A549 (cell line): Measurements from ENCODE around the gene FBXL13. TPM values are rescaled to one million over a fixed set of nuclear protein-coding genes. Genes with fewer than 3 reads are reported as not detected.

Source experiments
- ATAC-seq, 2 experiments: fragments of 200-7000 bp in 1 of 2; fragments of >200 bp in 1 of 2; cut with Nextera tagmentation in 1 of 2; cut with Tn5 transposase in 1 of 2; 3 replicates each; pipeline versions ENCODE4 v1.8.0 to v1.9.1; 2018 to 2020; ENCODE audit warnings: mild to moderate bottlenecking in 1 of 2, moderate library complexity in 1 of 2
- CTCF ChIA-PET: fragments of 300-600 bp; sonication (Branson Sonifier 250); formaldehyde crosslinking; extraction: SDS; loops from one replicate; lab custom pipeline; 2021; ENCODE audit warnings: antibody characterized with exemption, inconsistent platforms; lab: Yijun Ruan, JAX
- POLR2A ChIA-PET: fragments of 350-600 bp; formaldehyde crosslinking; extraction: SDS; loops from one replicate; lab custom pipeline; 2021; ENCODE audit warnings: antibody characterized with exemption, inconsistent platforms; lab: Yijun Ruan, JAX
- DNase-seq, 2 experiments: peaks; one replicate each; pipeline versions ENCODE4 v3.0.0 to v3.0.0-alpha.2; 2011 to 2016; ENCODE audit warnings: low read depth in 1 of 2, low spot score in 1 of 2
- FAIRE-seq: peaks from 2 replicates; lab custom pipeline; 2011; peaks lifted over from hg19 to GRCh38; lab: Jason Lieb, UNC
- H3K27ac ChIP-seq, 2 experiments: fragments of >200 bp; sonication (Bioruptor Twin); formaldehyde crosslinking; 3 replicates each; pipeline ENCODE4 v1.5.1; 2016 to 2017
- H3K4me1 ChIP-seq: fragments of >200 bp; sonication (Bioruptor Twin); formaldehyde crosslinking; 3 replicates; pipeline ENCODE4 v1.6.1; 2016
- H3K4me2 ChIP-seq: fragments of >200 bp; sonication (Bioruptor Twin); formaldehyde crosslinking; 3 replicates; pipeline ENCODE4 v1.6.1; 2016
- H3K4me3 ChIP-seq: fragments of >200 bp; sonication (Bioruptor Twin); formaldehyde crosslinking; 3 replicates; pipeline ENCODE4 v1.5.1; 2016
- H3K9me3 ChIP-seq: fragments of >200 bp; sonication (Bioruptor Twin); formaldehyde crosslinking; 3 replicates; pipeline ENCODE4 v1.6.1; 2016
- CEBPB ChIP-seq, 2 experiments: fragments of >200 bp in 1 of 2; sonication (Bioruptor Twin) in 1 of 2; formaldehyde crosslinking in 1 of 2; IDR thresholded peaks; 2 replicates each; pipeline ENCODE4 v1.6.1; 2012 to 2016
- EHF ChIP-seq: fragments of 250-450 bp; sonication (Bioruptor Pico); IDR thresholded peaks from 2 replicates; pipeline ENCODE4 v1.5.0; 2020; ENCODE audit warnings: mild to moderate bottlenecking
- ESRRA ChIP-seq: fragments of 150-350 bp; IDR thresholded peaks from 2 replicates; pipeline ENCODE4 v1.6.1; 2014; ENCODE audit warnings: mild to moderate bottlenecking, low read length, borderline replicate concordance
- FOSL2 ChIP-seq, 2 experiments: fragments of 450-650 bp in 1 of 2; fragments of >200 bp in 1 of 2; sonication (Bioruptor Twin) in 1 of 2; formaldehyde crosslinking; IDR thresholded peaks; 2 replicates each; pipeline versions ENCODE4 v1.5.0 to v1.6.1; 2016 to 2020; ENCODE audit warnings: mild to moderate bottlenecking in 1 of 2, moderate library complexity in 1 of 2
- GATA3 ChIP-seq: IDR thresholded peaks from 2 replicates; pipeline ENCODE4 v1.6.1; 2012; ENCODE audit warnings: borderline replicate concordance
- HDAC2 ChIP-seq: fragments of 200-600 bp; sonication (generic); IDR thresholded peaks from 2 replicates; pipeline ENCODE4 v1.6.1; 2016
- HEYL ChIP-seq: fragments of 250-450 bp; sonication (Bioruptor Pico); IDR thresholded peaks from 2 replicates; pipeline ENCODE4 v1.8.0; 2021; ENCODE audit warnings: mild to moderate bottlenecking, moderate library complexity
- HOXB13 ChIP-seq: fragments of 250-450 bp; sonication (Bioruptor Pico); IDR thresholded peaks from 2 replicates; pipeline ENCODE4 v1.5.0; 2020; ENCODE audit warnings: low read depth, mild to moderate bottlenecking, moderate library complexity
- HOXB5 ChIP-seq: fragments of 250-450 bp; sonication (Bioruptor Pico); IDR thresholded peaks from 2 replicates; pipeline ENCODE4 v1.5.0; 2020; ENCODE audit warnings: mild to moderate bottlenecking, moderate library complexity
- JUNB ChIP-seq: fragments of >200 bp; sonication (Bioruptor Twin); formaldehyde crosslinking; IDR thresholded peaks from 2 replicates; pipeline ENCODE4 v1.6.1; 2016
- KDM5A ChIP-seq: fragments of 200-600 bp; sonication (generic); IDR thresholded peaks from 2 replicates; pipeline ENCODE4 v1.6.1; 2016; ENCODE audit warnings: antibody characterized with exemption, mild to moderate bottlenecking
- SMC3 ChIP-seq: fragments of >200 bp; sonication (Bioruptor Twin); formaldehyde crosslinking; IDR thresholded peaks from 3 replicates; pipeline ENCODE4 v1.6.1; 2018; ENCODE audit warnings: inconsistent platforms
- TP53 ChIP-seq: fragments of 250-450 bp; sonication (Bioruptor Pico); IDR thresholded peaks from 2 replicates; pipeline ENCODE4 v1.5.0; 2021; ENCODE audit warnings: mild to moderate bottlenecking, moderate library complexity
- WGBS: methylation state at CpG from one replicate; pipeline ENCODE4 v1.1.6; 2017; ENCODE audit errors: missing lambda C conversion rate; 5-methylcytosine and 5-hydroxymethylcytosine counted together
- polyA plus RNA-seq, 4 experiments: library from polyadenylated mRNA; depleted of rRNA in 3 of 4; stranded (reverse); fragments of >200 nt; fragmentation: RNase III in 1 of 4; extraction: RNeasy Plus Mini Kit Qiagen cat#74134 plus additional on column Dnase treatment in 1 of 4; gene quantifications; 2 replicates in 3 of 4; 3 replicates in 1 of 4; pipeline ENCODE4 v1.2.3, GENCODE V29; 2011 to 2017
- TF ChIP-seq, protein P1 (sequence below): fragments of 250-450 bp; sonication (Bioruptor Pico); IDR thresholded peaks from 2 replicates; pipeline ENCODE4 v1.5.0; 2020; ENCODE audit warnings: low read depth, mild to moderate bottlenecking, moderate library complexity
- TF ChIP-seq, protein P2 (sequence below): fragments of >200 bp; sonication (Bioruptor Twin); formaldehyde crosslinking; IDR thresholded peaks from 2 replicates; pipeline ENCODE4 v1.6.1; 2016
- TF ChIP-seq, protein P3 (sequence below): fragments of >200 bp; sonication (Bioruptor Twin); formaldehyde crosslinking; IDR thresholded peaks from 3 replicates; pipeline ENCODE4 v1.6.1; 2016

Gene FBXL13
- polyA plus RNA-seq, 2 of the 4 experiments (the other 2 are of a cell fraction) = 0.45 to 0.70 TPM

DNA sequence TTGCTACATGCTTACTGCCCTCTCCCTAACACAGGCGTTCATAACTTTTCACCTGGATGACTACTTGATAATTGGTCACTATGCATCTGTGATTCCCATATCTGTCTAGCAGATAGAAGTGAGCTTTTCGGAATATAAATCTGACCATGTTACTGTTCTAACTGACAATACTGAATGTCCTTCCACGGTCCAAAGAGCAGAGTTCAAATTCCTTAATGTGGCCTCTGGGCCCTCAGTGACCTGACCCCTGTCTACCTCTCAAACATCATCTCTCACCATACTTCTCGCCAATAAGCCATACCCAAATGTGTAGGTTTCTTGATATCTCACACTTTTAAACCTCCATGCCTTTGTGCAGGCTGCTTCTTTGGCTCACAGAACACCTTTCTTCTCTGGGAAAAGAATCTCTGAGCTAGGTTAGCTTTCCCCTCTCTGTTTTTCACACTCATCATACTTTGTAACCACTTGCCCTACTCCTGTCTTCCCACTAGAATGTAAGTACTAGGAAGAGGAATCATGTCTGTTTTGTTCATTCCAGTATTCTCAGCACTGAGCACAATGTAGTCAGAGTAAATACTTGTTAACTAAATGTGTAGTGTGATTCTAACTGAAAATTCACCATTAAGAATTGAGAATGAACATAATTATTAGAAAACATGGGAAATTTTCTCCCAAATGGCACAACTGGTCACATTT lies 201.0 kb downstream of the FBXL13 start:
- FAIRE-seq = no peak

DNA sequence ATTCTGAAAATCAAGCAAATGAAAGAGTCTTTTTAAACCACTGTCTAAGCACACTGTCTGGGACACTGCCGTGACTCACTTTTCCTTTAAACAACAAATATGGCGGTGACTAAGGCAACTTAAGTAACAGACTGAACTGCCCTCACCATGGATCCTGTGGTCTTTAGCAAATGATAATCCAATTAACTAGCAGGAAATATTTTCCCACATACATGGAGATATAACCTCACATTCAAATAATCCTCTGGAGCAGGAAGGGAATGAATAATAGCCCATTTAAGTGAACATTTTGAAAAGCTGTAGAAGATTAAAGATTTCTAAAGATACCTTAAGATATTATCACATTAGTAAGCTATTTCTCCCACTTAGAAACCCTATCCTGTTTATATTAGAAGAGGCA lies 202.1 kb downstream of the FBXL13 start:
- peak overlapping the region; percentile 75 to 88 for H3K27ac ChIP-seq
- CTCF ChIA-PET = interaction anchor here (1.0 kb wide), 1 partner anchor 189 kb away, joined by 5 read pairs; no protein-coding TSS in a partner anchor
- TF ChIP-seq, protein P1, sequence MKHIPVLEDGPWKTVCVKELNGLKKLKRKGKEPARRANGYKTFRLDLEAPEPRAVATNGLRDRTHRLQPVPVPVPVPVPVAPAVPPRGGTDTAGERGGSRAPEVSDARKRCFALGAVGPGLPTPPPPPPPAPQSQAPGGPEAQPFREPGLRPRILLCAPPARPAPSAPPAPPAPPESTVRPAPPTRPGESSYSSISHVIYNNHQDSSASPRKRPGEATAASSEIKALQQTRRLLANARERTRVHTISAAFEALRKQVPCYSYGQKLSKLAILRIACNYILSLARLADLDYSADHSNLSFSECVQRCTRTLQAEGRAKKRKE (CRISPR knock-in tag) = 0 out of 2 replicates have a peak, but pooled peaks have one; percentile 48
- TF ChIP-seq FOSL2 (IDR thresholded peaks at IDR 0.05) = no peak
- peak; percentile 77 for TF ChIP-seq FOSL2 (CRISPR knock-in tag; IDR thresholded peaks at IDR 0.05)
- TF ChIP-seq, protein P2, sequence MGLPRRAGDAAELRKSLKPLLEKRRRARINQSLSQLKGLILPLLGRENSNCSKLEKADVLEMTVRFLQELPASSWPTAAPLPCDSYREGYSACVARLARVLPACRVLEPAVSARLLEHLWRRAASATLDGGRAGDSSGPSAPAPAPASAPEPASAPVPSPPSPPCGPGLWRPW = no peak
- TF ChIP-seq HDAC2 = no peak
- TF ChIP-seq, all 56 proteins: peak for 2
- Histone ChIP-seq H3K4me1 (peaks cover 51% of the 10 kb centered on the region), H3K4me3 (no peak overlapping the region), H3K4me2 (peak overlapping the region; percentile 28), H3K9me3 (no peaks in the 10 kb centered on the region)
- WGBS = 33% methylated on average over 2 of the region's 2 CpGs
- DNase-seq (peak; percentile 30 to 77), ATAC-seq (peak in 1 of 2 experiments; percentile 54; a peak in 3 of 6 replicates), FAIRE-seq (no peak)
- POLR2A ChIA-PET = no interaction called here

More for the DNA sequence above, 201.0 kb downstream of the FBXL13 start:
- H3K9me3 ChIP-seq = no peaks in the 10 kb centered on the region
- ChIA-PET CTCF (interaction anchor here (0.9 to 1.4 kb wide), 3 partner anchors 9 to 27 kb away, joined by 3 read pairs; no protein-coding TSS in a partner anchor), POLR2A (no interaction called here)
- H3K4me1 ChIP-seq = peaks cover 51% of the 10 kb centered on the region
- 73% methylated on average over 4 of the region's 4 CpGs for WGBS
- ATAC-seq (peak in 1 of 2 experiments; percentile 3; a peak in 1 of 6 replicates), DNase-seq (no peak)
- peak overlapping the region; percentile 67 for H3K4me2 ChIP-seq
- no peak overlapping the region for H3K4me3 ChIP-seq
- H3K27ac ChIP-seq = peak overlapping the region; percentile 88 to 92
- TF ChIP-seq ESRRA = no peak
- TF ChIP-seq, protein P1 (CRISPR knock-in tag) = 0 out of 2 replicates have a peak, but pooled peaks have one; percentile 5

DNA sequence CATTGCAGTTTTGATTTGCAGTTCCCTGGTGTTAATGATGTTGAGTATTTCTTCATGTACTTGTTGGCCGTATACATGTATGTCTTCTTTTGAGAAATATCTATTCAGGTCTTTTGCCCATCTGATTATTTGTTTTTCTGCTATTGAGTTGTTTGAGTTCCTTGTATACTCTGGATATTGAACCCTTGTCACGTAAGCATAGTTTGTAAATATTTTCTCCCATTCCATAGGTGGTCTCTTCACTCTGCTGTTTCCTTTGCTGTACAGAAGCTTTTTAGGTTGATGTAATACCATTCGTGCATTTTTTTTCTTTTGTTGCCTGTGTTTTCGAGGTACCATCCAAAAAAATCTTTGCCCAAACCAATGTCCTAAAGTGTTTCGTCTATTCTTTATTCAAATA lies 205.4 kb downstream of the FBXL13 start:
- ChIA-PET CTCF (interaction anchor here (0.7 to 1.0 kb wide), 2 partner anchors 9 to 22 kb away, joined by 3 read pairs; no protein-coding TSS in a partner anchor), POLR2A (no interaction called here)
- ATAC-seq (no peak), DNase-seq (no peak), FAIRE-seq (no peak)
- H3K9me3 ChIP-seq = no peaks in the 10 kb centered on the region
- no peak overlapping the region for H3K27ac ChIP-seq
- 94% methylated on average over 5 of the region's 5 CpGs for WGBS
- H3K4me3 ChIP-seq = no peak overlapping the region
- TF ChIP-seq, protein P1 (CRISPR knock-in tag) = no peak
- no peak for TF ChIP-seq HOXB13 (CRISPR knock-in tag)
- no peak for TF ChIP-seq HEYL
- TF ChIP-seq KDM5A = no peak
- no peak for TF ChIP-seq HOXB5 (CRISPR knock-in tag)
- no peak for TF ChIP-seq SMC3
- TF ChIP-seq CEBPB (IDR thresholded peaks at IDR 0.05) = no peak
- TF ChIP-seq, protein P2 = no peak
- no peak for TF ChIP-seq ESRRA
- TF ChIP-seq JUNB = no peak
- TF ChIP-seq, protein P3, sequence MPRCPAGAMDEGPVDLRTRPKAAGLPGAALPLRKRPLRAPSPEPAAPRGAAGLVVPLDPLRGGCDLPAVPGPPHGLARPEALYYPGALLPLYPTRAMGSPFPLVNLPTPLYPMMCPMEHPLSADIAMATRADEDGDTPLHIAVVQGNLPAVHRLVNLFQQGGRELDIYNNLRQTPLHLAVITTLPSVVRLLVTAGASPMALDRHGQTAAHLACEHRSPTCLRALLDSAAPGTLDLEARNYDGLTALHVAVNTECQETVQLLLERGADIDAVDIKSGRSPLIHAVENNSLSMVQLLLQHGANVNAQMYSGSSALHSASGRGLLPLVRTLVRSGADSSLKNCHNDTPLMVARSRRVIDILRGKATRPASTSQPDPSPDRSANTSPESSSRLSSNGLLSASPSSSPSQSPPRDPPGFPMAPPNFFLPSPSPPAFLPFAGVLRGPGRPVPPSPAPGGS = no peak
- no peak for TF ChIP-seq GATA3
- no peak for TF ChIP-seq EHF (CRISPR knock-in tag)
- TF ChIP-seq TP53 (CRISPR knock-in tag) = no peak
- H3K4me1 ChIP-seq = peaks cover 35% of the 10 kb centered on the region
- no peak overlapping the region for H3K4me2 ChIP-seq
